Measurements from ENCODE around the gene DDN. TPM values are rescaled to one million over a fixed set of nuclear protein-coding genes. Genes with fewer than 3 reads are reported as not detected.

The DDN gene
- total RNA-seq, 1 experiment from 2014 or later = 0.51 TPM

DNA sequence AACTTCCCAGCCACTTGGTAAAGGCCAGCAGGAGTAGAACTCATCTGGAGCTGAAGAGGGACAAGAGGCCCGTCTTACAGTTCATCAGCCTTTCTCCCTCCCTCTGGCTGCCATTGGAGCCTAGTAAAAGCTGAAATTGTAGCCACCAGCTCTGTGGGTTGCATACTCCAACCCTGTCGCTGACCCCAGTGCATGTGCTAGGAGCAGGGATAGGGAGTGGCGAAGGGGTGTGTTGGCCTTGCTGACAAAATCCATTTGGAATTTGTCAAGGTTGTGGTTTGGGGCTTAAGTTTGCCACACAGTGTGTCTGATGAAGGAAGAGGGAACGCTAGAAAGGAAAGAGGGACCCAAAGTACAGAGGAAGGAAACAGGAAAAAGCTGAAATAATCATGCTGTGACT lies 37.8 kb downstream of the DDN start:
- H3K4me3 ChIP-seq (ENCODE audit: low read depth in 2 of 2, low read length in 2 of 2) = no peak overlapping the region

DNA sequence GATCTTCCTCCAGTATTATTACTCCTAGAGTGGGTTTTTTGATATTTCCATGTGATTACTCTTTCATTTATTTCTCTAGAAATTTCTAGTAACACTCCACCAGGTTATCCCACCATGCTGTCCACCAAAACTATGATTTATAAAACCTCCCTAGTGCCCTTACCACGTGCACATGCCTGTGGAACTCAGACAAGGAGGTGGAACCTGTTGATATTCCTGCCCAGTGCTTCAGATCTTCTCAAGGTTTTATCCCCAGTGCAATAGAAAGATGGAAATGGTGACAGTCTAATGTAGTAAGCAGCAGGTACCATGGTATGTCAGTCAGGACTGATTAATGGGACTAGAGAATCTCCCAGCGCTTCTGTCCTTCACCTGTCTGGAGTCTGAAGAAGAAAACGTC lies 38.3 kb downstream of the DDN start:
- POLR2A ChIA-PET = no interaction called here
- H3K4me3 ChIP-seq (ENCODE audit: low read depth in 2 of 2, low read length in 2 of 2) = no peak overlapping the region
- no peak overlapping the region for H3K27ac ChIP-seq (ENCODE audit: low read length)
- no peaks in the 10 kb centered on the region for H3K36me3 ChIP-seq (ENCODE audit: control insufficient read depth, insufficient read depth, low read length)
- H3K4me1 ChIP-seq (ENCODE audit: control insufficient read depth, insufficient read depth, low read length) = peaks cover 10% of the 10 kb centered on the region
- TF ChIP-seq POLR2AphosphoS5 (IDR thresholded peaks at IDR 0.05; ENCODE audit: low read depth, low read length) = no peak
- TF ChIP-seq, protein P1, sequence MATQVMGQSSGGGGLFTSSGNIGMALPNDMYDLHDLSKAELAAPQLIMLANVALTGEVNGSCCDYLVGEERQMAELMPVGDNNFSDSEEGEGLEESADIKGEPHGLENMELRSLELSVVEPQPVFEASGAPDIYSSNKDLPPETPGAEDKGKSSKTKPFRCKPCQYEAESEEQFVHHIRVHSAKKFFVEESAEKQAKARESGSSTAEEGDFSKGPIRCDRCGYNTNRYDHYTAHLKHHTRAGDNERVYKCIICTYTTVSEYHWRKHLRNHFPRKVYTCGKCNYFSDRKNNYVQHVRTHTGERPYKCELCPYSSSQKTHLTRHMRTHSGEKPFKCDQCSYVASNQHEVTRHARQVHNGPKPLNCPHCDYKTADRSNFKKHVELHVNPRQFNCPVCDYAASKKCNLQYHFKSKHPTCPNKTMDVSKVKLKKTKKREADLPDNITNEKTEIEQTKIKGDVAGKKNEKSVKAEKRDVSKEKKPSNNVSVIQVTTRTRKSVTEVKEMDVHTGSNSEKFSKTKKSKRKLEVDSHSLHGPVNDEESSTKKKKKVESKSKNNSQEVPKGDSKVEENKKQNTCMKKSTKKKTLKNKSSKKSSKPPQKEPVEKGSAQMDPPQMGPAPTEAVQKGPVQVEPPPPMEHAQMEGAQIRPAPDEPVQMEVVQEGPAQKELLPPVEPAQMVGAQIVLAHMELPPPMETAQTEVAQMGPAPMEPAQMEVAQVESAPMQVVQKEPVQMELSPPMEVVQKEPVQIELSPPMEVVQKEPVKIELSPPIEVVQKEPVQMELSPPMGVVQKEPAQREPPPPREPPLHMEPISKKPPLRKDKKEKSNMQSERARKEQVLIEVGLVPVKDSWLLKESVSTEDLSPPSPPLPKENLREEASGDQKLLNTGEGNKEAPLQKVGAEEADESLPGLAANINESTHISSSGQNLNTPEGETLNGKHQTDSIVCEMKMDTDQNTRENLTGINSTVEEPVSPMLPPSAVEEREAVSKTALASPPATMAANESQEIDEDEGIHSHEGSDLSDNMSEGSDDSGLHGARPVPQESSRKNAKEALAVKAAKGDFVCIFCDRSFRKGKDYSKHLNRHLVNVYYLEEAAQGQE (IDR thresholded peaks at IDR 0.05; ENCODE audit: insufficient read depth in 1 of 2, low read depth in 2 of 2, low read length in 1 of 2) = no peak
- TF ChIP-seq, protein P2, sequence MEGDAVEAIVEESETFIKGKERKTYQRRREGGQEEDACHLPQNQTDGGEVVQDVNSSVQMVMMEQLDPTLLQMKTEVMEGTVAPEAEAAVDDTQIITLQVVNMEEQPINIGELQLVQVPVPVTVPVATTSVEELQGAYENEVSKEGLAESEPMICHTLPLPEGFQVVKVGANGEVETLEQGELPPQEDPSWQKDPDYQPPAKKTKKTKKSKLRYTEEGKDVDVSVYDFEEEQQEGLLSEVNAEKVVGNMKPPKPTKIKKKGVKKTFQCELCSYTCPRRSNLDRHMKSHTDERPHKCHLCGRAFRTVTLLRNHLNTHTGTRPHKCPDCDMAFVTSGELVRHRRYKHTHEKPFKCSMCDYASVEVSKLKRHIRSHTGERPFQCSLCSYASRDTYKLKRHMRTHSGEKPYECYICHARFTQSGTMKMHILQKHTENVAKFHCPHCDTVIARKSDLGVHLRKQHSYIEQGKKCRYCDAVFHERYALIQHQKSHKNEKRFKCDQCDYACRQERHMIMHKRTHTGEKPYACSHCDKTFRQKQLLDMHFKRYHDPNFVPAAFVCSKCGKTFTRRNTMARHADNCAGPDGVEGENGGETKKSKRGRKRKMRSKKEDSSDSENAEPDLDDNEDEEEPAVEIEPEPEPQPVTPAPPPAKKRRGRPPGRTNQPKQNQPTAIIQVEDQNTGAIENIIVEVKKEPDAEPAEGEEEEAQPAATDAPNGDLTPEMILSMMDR (IDR thresholded peaks at IDR 0.05) = no peak
- no peak for TF ChIP-seq TCF7L2 (IDR thresholded peaks at IDR 0.05; ENCODE audit: low read depth, low read length)
- no peak for TF ChIP-seq SIN3A (IDR thresholded peaks at IDR 0.05; ENCODE audit: borderline replicate concordance, insufficient read depth, low read depth, low read length)
- no peaks in the 10 kb centered on the region for H3K27me3 ChIP-seq (ENCODE audit: control insufficient read depth, insufficient read depth, low read length)
- in situ Hi-C loops (cut with HindIII; ENCODE audit: low pct_unique_long_range_greater_than_20kb, low sequenced_read_pairs) = no loop called here
- BruUV-seq (replicated peaks) = no TSS peak
- no peaks in the 10 kb centered on the region for H3K9me3 ChIP-seq (ENCODE audit: control insufficient read depth, insufficient read depth, low read depth, low read length)
- DNase-seq (ENCODE audit: low read depth, low spot score) (no peak), ATAC-seq (no peak)
- CTCF ChIA-PET = no interaction called here
- intact Hi-C loops (cut with micrococcal nuclease; ENCODE audit: unreplicated experiment) = no loop called here

More for the DNA sequence above, 37.8 kb downstream of the DDN start:
- no peak for TF ChIP-seq POLR2AphosphoS5 (IDR thresholded peaks at IDR 0.05; ENCODE audit: low read depth, low read length)
- Histone ChIP-seq H3K27me3 (ENCODE audit: control insufficient read depth, insufficient read depth, low read length) (no peaks in the 10 kb centered on the region), H3K27ac (ENCODE audit: low read length) (no peak overlapping the region), H3K4me1 (ENCODE audit: control insufficient read depth, insufficient read depth, low read length) (peaks cover 7% of the 10 kb centered on the region; the same call in 1 of the 2 replicates), H3K9me3 (ENCODE audit: control insufficient read depth, insufficient read depth, low read depth, low read length) (no peaks in the 10 kb centered on the region), H3K36me3 (ENCODE audit: control insufficient read depth, insufficient read depth, low read length) (no peaks in the 10 kb centered on the region)
- POLR2A ChIA-PET = no interaction called here
- ATAC-seq (no peak), DNase-seq (ENCODE audit: low read depth, low spot score) (no peak)
- CTCF ChIA-PET = interaction anchor here (0.7 kb wide), 1 partner anchor 36 kb away, joined by 3 read pairs; no protein-coding TSS in a partner anchor
- no TSS peak for BruUV-seq (replicated peaks)
- intact Hi-C loops (cut with micrococcal nuclease; ENCODE audit: unreplicated experiment) = no loop called here
- in situ Hi-C loops (cut with HindIII; ENCODE audit: low pct_unique_long_range_greater_than_20kb, low sequenced_read_pairs) = no loop called here

DNA sequence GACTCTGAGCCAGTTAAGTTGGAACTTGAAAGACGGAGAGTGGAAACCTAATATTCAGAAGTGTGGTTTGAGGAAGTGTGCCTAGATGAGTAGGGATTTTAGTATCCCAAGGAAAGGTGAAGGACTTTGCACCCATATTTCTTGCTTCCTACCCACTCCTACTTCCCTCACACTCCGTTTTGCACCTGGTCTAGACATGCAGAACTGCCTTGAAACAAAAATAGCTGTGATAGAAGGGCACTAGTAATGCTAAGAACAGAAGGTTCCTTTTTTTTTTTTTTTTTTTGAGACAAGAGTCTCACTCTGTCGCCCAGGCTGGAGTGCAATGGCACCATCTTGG lies 41.2 kb downstream of the DDN start:
- peak overlapping the region; percentile 92 for H3K27ac ChIP-seq (ENCODE audit: low read length)
- TF ChIP-seq, protein P2 (IDR thresholded peaks at IDR 0.05) = no peak
- TF ChIP-seq, protein P1 (IDR thresholded peaks at IDR 0.05; ENCODE audit: insufficient read depth in 1 of 2, low read depth in 2 of 2, low read length in 1 of 2) = no peak
- TF ChIP-seq TCF7L2 (IDR thresholded peaks at IDR 0.05; ENCODE audit: low read depth, low read length) (no peak), POLR2AphosphoS5 (IDR thresholded peaks at IDR 0.05; ENCODE audit: low read depth, low read length) (no peak), SIN3A (IDR thresholded peaks at IDR 0.05; ENCODE audit: borderline replicate concordance, insufficient read depth, low read depth, low read length) (no peak)
- H3K36me3 ChIP-seq (ENCODE audit: control insufficient read depth, insufficient read depth, low read length) = peaks cover 3% of the 10 kb centered on the region; the same call in 1 of the 2 replicates
- in situ Hi-C loops (cut with HindIII; ENCODE audit: low pct_unique_long_range_greater_than_20kb, low sequenced_read_pairs) (no loop called here), intact Hi-C loops (cut with micrococcal nuclease; ENCODE audit: unreplicated experiment) (no loop called here)
- no peaks in the 10 kb centered on the region for H3K9me3 ChIP-seq (ENCODE audit: control insufficient read depth, insufficient read depth, low read depth, low read length)
- TSS peak; percentile 72 for BruUV-seq (replicated peaks)
- peaks cover 18% of the 10 kb centered on the region for H3K4me1 ChIP-seq (ENCODE audit: control insufficient read depth, insufficient read depth, low read length)
- no peak for ATAC-seq
- H3K27me3 ChIP-seq (ENCODE audit: control insufficient read depth, insufficient read depth, low read length) = no peaks in the 10 kb centered on the region
- H3K4me3 ChIP-seq (ENCODE audit: low read depth in 2 of 2, low read length in 2 of 2) = peak overlapping the region; percentile 96
- no peak for DNase-seq (ENCODE audit: low read depth, low spot score)
- POLR2A ChIA-PET = interaction anchor here (0.6 to 1.1 kb wide), 2 partner anchors 10 to 16 kb away, joined by 4 to 8 read pairs; no protein-coding TSS in a partner anchor
- CTCF ChIA-PET = interaction anchor here (1.0 kb wide), 1 partner anchor 39 kb away, joined by 7 read pairs; no protein-coding TSS in a partner anchor

Data from Panc1 (cell line).